ENCODE data around the gene AKT1S1.

- TF ChIP-seq, protein P1, sequence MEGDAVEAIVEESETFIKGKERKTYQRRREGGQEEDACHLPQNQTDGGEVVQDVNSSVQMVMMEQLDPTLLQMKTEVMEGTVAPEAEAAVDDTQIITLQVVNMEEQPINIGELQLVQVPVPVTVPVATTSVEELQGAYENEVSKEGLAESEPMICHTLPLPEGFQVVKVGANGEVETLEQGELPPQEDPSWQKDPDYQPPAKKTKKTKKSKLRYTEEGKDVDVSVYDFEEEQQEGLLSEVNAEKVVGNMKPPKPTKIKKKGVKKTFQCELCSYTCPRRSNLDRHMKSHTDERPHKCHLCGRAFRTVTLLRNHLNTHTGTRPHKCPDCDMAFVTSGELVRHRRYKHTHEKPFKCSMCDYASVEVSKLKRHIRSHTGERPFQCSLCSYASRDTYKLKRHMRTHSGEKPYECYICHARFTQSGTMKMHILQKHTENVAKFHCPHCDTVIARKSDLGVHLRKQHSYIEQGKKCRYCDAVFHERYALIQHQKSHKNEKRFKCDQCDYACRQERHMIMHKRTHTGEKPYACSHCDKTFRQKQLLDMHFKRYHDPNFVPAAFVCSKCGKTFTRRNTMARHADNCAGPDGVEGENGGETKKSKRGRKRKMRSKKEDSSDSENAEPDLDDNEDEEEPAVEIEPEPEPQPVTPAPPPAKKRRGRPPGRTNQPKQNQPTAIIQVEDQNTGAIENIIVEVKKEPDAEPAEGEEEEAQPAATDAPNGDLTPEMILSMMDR (conservative IDR thresholded peaks at IDR 0.05; ENCODE audit: low read depth, low read length): no peak
- no peak for TF ChIP-seq EZH2 (IDR thresholded peaks at IDR 0.05; ENCODE audit: borderline replicate concordance, low read depth, low read length, poor library complexity, severe bottlenecking)
These were observed at the start of gene AKT1S1, which contains the start of gene TBC1D17 for GRCh38 chr19:49877020-49877878.
